ENCODE data around the gene MYO5A.
"Not testable (repeated sequence)": the region's sequence is repeated elsewhere in the genome, so short reads cannot be mapped to it uniquely, and the experiment has no call there.

The MYO5A gene

GRCh38 chr15:52528564-52529340, at the start of gene MYO5A:
Gene MYO5A, minus strand, starts transcription at chr15:52528880. Its CDS starts 74 bp downstream, at chr15:52528806.
- peak; percentile 11 for DNase-seq

- DNase-seq, result no peak
Measured at GRCh38 chr15:52576692-52577091, 48.0 kb upstream of the MYO5A start.

DNA sequence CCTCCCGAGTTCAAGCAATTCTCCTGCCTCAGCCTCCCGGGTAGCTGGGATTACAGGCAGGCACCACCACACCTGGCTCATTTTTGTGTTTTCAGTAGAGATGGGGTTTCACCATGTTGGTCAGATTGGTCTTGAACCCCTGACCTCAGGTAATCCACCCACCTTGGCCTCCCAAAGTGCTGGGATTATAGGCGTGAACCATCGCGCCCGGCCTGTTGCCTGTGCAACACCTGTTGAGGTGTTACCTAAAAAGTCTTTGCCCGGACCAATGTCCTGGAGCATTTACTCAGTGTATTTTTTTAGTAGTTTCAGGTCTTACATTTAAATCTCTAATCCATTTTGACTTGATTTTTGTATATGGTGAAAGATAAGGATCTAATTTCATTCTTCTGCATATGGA, 46.9 kb upstream of the MYO5A start:
- not testable (repeated sequence) for DNase-seq

DNA sequence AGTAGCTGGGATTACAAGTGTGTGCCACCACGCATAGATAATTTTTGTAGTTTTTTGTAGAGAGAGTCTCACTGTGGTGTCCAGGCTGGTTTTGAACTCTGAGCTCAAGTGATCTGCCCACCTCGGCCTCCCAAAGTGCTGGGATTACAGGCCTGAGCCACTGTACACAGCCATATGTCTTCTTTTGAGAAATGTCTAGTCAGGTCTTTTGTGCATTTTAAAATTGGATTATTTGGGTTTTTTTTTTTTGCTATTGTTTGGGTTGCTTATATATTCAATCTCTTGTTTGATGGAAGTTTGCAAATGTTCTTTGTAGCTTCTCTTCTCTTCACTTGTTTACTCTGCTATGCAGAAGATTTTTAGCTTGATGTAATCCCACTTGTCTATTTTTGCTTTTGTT, 46.4 kb upstream of the MYO5A start:
- no peak for DNase-seq

DNA sequence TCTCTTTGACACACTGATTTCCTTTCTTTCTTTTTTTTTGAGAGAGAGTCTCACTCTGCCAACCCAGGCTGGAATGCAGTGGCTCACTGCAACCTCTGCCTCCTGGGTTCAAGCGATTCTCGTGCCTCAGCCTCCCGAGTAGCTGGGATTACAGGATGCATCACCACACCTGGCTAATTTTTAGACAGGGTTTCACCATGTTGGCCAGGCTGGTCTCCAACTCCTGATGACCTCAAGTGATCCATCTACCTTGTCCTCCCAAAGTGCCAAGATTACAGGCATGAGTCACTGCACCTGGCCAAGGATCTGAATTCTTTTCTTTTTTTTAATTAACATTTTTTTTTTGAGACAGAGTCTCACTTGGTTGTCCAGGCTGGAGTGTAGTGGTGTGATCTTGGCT, 45.9 kb upstream of the MYO5A start:
- not testable (repeated sequence) for DNase-seq

GRCh38 chr15:52568601-52569585, 40.2 kb upstream of the MYO5A start, which contains the start of gene ARPP19:
Gene ARPP19, minus strand, starts transcription at chr15:52569030. Its CDS starts 138 bp downstream, at chr15:52568892.
- peak; percentile 53 for DNase-seq

DNA sequence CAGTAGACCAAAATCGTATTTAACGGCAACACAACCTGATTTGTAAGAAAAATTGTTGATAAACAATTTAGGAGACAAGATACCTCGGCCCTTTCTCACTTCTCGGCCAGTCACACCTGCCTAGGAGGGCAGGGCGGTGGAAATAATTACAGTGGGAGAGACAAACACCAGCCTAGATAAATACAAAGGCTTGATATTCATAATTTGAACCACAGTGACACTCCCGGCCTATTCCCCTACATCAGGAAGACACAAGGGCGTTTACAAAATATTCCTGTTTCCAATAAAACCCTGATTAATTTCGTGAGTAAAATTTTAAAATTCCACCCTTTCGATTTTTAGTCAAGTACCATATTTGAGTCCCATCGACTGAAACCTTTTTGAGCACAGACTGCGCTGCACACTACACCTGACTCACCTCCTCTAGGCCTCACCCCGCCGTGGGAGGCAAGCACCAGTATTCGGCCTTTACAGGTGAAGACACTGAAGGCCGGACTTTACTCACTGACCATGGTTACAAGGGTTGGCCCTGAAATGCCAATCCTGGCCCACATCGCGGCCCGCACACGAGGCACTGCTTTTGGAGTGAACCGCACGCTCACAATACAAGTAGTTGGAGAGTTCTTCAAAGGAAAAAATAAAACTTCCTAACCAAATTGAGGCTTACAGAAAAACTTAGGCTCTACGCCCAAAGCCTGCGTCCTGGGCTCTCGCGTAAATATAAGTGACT, 39.4 kb upstream of the MYO5A start:
- no peak for DNase-seq

DNA sequence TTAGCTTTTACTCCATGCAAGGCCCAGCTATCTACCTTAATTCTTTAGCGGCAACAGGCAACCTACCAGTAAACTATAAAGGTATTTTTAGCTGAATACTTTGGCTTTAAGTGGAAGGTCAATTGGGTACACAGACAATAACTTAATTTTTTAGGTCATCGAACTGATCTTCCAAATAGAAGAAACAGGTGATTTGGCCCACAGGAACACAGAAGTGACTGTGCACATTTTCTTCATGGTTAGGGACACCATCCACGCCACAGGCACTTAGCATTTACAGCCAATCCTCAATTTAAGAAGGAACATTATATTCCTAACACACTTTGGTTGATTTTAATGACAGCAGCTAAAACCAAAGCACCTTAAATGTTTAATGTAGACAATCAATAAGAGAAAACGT, 38.2 kb upstream of the MYO5A start:
- no peak for DNase-seq

DNA sequence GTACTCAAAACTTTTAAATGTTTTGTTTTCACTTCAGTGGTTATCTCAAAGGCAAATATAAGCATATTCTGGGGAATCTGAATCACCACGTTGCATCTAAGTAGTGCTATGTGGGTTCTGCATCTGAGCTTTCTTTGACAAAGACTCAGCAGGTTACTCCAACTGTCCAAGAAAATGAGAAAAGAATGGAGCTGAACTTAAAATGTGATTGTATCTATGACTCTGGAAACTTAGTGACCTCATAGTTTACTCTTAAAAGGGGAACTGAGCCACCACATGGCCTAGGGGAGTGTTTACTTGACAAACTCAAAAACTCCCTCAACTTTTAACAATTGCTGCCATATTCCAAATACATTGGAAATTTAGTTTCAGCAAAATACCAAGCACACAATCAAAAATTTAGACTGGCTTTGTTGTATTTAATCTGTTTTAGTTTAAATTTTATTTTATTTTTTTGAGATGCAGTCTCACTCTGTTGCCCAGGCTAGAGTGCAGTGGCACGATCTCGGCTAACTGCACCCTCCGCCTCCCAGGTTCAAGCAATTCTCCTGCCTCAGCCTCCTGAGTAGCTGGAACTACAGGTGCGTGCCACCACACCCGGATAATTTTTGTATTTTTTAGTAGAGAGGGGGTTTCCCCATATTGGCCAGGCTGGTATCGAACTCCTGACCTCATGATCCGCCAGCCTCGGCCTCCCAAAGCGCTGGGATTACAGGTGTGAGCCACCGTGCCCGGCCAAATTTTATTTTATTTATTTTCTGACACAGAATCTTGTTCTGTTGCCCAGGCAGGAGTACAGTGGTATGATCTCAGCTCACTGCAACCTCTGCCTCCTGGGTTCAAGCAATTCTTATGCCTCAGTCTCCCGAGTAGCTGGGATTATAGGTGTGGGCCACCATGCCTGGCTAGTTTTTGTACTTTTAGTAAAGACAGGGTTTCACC, 37.0 kb upstream of the MYO5A start:
- DNase-seq, result not testable (repeated sequence)

GRCh38 chr15:52563501-52564060, 34.9 kb upstream of the MYO5A start:
- no peak for DNase-seq

DNA sequence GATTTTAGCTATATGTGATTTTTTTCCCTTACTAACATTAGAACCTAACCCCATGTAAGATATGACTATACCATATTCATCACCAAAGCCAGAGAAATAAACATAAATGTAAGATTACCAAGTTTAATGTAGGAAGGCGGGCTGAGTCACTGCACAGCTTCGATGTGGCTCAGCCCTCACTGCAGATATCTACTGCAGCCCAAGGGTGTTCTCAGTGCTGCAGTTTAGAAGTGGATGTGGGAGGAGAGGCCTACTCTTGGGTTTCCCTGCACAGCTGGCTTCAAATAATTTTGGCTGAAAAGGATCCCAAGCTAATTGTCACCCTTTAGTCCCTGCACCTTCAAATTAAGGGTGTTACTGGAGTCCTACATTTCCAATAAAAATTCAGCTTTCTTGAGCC, 30.9 kb upstream of the MYO5A start:
- no peak for DNase-seq

DNA sequence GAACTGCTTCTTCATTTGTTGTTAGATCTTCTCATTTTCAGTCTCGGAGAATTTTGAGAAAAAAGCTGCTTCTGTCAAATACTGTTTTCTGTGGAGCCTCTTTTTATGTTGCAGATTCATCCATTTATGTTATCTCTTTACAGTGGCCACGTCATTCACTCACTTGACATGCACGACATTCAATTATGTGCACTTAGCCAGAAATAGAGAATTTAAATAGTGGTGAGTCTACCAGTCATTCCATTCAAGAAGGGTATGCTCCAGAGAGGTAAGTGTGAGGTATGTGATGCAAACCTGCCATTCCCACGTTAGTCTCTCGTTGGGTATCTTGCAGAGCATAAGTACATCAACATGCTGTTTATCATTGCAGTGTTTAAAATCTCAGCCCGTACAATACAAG, 30.3 kb upstream of the MYO5A start:
- DNase-seq, result no peak

DNA sequence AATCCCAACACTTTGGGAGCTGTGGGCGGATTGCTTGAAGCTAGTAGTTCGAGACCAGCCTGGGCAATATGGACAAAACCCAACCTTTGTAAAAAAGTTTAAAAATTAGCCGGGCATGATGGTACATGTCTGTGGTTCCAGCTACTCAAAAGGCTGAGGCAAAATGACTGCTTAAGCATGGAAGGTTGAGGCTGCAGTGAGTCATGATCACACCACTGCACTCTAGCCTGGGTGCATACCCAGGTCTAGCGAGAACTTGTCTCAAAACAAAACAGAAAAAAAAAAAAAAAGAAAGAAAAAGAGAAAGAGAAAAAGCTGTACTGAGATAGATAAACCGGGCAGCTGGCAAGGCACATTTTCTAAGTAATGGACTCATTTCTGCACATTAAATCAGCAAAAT, 29.5 kb upstream of the MYO5A start:
- no peak for DNase-seq

DNA sequence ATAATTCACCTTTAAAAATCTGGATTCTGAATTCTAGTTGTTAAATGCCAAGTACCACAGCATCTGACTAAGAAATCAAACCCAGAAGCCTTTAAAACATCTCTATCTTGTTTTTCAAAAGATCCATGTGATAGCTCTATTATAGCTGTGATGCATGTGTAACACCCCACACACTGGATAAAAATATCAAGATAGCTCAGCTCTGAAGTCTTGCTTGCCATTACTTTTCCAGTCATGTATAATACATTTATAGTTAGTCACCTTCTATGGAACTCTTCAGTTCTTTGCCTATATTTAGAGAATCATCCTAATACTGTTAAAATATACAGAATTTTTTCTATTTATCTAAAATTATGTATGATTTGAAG, 28.6 kb upstream of the MYO5A start:
- DNase-seq, result no peak

- DNase-seq, result no peak
Measured at GRCh38 chr15:52556524-52557273, 28.0 kb upstream of the MYO5A start.

DNA sequence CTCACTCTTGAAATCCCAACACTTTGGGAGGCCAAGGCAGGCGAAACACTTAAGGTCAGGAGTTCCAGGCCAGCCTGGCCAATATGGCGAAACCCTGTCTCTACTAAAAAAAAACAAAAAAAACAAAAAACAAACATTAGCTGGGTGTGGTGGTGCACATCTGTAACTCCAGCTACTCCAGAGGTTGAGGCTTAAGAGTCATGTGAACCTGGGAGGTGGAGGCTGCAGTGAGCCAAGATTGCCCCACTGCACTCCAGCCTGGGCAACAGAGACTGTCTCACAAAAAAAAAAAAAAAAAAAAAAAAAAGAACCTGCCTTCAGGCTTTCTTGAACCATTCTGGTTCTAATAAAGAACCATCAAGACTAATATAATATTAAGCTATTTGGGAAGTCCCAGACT, 23.6 kb upstream of the MYO5A start:
- DNase-seq, result no peak

DNA sequence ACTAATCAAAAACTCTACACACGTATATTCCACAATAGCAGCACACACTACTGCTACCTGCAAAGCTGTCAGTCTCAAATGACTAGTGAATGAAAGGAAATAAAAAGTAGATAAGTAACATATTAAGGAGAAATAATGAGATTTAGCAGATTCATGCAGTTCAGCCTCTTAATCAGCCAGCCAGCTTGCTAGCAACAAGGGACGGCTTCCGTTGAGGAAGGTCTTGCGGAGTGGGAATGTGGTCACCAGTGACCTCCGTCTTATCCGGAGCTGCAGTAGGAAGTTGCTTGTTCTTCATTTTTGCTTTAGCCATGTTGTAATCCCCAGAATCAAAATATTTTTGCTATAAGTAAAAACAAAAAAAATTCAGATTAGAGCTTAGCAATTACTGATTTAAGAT, 23.1 kb upstream of the MYO5A start:
- no peak for DNase-seq

DNA sequence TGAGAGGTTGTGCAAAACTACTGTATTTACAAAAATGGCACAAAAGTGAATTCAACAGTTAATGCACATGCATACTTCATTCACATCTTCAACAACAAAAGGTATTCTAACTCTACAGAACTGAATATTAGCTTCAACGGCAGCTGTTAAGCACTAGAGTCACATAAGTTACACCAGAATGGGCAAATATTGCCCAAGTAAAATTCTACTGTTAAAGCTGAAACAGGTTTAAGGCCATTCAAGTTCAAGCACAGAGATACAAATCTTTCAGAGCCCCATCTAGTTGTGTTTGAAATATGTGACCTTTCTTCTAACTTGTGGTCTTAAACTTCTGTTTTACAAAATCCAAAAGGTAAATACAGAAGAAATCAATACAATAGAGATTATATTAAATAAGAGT, 22.5 kb upstream of the MYO5A start:
- not testable (repeated sequence) for DNase-seq

GRCh38 chr15:52546031-52546751, 17.5 kb upstream of the MYO5A start:
- DNase-seq, result no peak

DNA sequence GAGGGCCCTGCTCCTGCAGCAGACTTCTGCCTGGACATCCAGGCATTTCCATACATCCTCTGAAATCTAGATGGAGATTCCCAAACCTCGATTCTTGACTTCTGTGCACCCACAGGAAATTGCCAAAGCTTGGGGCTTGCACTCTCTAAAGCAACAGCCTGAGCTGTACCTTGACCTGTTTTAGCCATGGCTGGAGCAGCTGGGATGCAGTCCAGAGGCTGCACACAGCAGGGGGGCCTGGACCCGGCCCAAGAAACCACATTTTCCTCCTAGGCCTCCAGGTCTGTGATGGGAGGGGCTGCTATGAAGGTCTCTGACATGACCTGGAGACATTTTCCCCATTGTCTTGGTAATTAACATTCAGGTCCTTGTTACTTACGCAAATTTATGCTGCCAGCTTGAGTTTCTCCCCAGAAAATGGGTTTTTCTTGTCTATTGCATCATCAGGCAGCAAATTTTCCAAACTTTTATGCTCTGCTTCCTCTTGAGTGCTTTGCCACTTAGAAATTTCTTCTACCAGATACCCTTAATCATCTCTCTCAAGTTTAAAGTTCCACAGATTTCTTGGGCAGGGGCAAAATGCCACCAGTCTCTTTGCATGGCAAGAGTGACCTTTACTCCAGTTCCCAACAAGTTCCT, 11.8 kb upstream of the MYO5A start:
- no peak for DNase-seq

Data from NCI-H1694 (cell line).